Caki2 (cell line): ENCODE measurements around the gene ZNF407. TPM values are rescaled to one million over a fixed set of nuclear protein-coding genes. Genes with fewer than 3 reads are reported as not detected.
A peak's percentile ranks its signal among the peaks of the same experiment; 100 is the strongest.

ENCODE experiments used
- DNase-seq: peaks from one replicate; pipeline ENCODE4 v3.0.0-alpha.2; 2015; ENCODE audit warnings: low read depth
- in situ Hi-C: cut with HindIII; loops from 2 replicates; pipeline ENCODE4 v1.10.0; 2016; ENCODE audit warnings: low sequenced_read_pairs, low pct_unique_long_range_greater_than_20kb, mixed read lengths
- total RNA-seq: library from RNA; depleted of rRNA; stranded (reverse); fragments of >200 nt; shearing (Covaris generic); gene quantifications from 2 replicates; pipeline ENCODE4 v1.2.3, GENCODE V29; 2014; ENCODE audit warnings: low replicate concordance

The ZNF407 gene
- total RNA-seq, 1 experiment from 2014 or later, result 1.3 TPM

GRCh38 chr18:74734013-74734444, 136.4 kb downstream of the ZNF407 start:
- no peak for DNase-seq
- in situ Hi-C loops, result no loop called here

GRCh38 chr18:74739926-74740325, 142.3 kb downstream of the ZNF407 start:
- in situ Hi-C loops, result no loop called here
- no peak for DNase-seq

- DNase-seq, result no peak
- in situ Hi-C loops, result no loop called here
Observed at GRCh38 chr18:74742573-74743243, 145.0 kb downstream of the ZNF407 start.

GRCh38 chr18:74745633-74746403, 148.1 kb downstream of the ZNF407 start:
- in situ Hi-C loops, result no loop called here
- DNase-seq, result peak; percentile 25

- in situ Hi-C loops, result no loop called here
- no peak for DNase-seq
Observed at GRCh38 chr18:74748809-74749208, 151.1 kb downstream of the ZNF407 start.

GRCh38 chr18:74758995-74759394, 161.3 kb downstream of the ZNF407 start:
- in situ Hi-C loops, result no loop called here
- no peak for DNase-seq

GRCh38 chr18:74760026-74760425, 162.4 kb downstream of the ZNF407 start:
- in situ Hi-C loops, result no loop called here
- DNase-seq, result no peak

GRCh38 chr18:74760436-74760835, 162.8 kb downstream of the ZNF407 start:
- in situ Hi-C loops, result no loop called here
- DNase-seq, result no peak

GRCh38 chr18:74766251-74766650, 168.6 kb downstream of the ZNF407 start:
- no peak for DNase-seq
- in situ Hi-C loops, result no loop called here

- in situ Hi-C loops, result no loop called here
- no peak for DNase-seq
Observed at GRCh38 chr18:74768096-74768495, 170.4 kb downstream of the ZNF407 start.

- in situ Hi-C loops, result no loop called here
- no peak for DNase-seq
Observed at GRCh38 chr18:74773171-74773624, 175.5 kb downstream of the ZNF407 start.

- no peak for DNase-seq
- in situ Hi-C loops, result no loop called here
Observed at GRCh38 chr18:74774486-74774885, 176.8 kb downstream of the ZNF407 start.

GRCh38 chr18:74775239-74775638, 177.6 kb downstream of the ZNF407 start:
- in situ Hi-C loops, result no loop called here
- DNase-seq, result no peak

- DNase-seq, result no peak
Observed at GRCh38 chr18:74778191-74778847, 180.6 kb downstream of the ZNF407 start.

GRCh38 chr18:74784752-74785151, 187.1 kb downstream of the ZNF407 start:
- in situ Hi-C loops, result no loop called here
- DNase-seq, result no peak

More at GRCh38 chr18:74778191-74778847, 180.6 kb downstream of the ZNF407 start:
- in situ Hi-C loops, result no loop called here

- DNase-seq, result no peak
- in situ Hi-C loops, result no loop called here
Observed at GRCh38 chr18:74785632-74786031, 188.0 kb downstream of the ZNF407 start.

GRCh38 chr18:74788657-74789056, 191.0 kb downstream of the ZNF407 start:
- DNase-seq, result no peak
- in situ Hi-C loops, result no loop called here

- in situ Hi-C loops, result no loop called here
Observed at GRCh38 chr18:74789078-74789477, 191.4 kb downstream of the ZNF407 start.

GRCh38 chr18:74790451-74790850, 192.8 kb downstream of the ZNF407 start:
- in situ Hi-C loops, result no loop called here
- no peak for DNase-seq

More at GRCh38 chr18:74789078-74789477, 191.4 kb downstream of the ZNF407 start:
- DNase-seq, result no peak
